ENCODE measurements around the gene MRPS23. TPM values are rescaled to one million over a fixed set of nuclear protein-coding genes. Genes with fewer than 3 reads are reported as not detected.

The MRPS23 gene
- total and polyA plus RNA-seq, 10 donors: 7.3 to 29.2 (median 23.3) TPM

DNA sequence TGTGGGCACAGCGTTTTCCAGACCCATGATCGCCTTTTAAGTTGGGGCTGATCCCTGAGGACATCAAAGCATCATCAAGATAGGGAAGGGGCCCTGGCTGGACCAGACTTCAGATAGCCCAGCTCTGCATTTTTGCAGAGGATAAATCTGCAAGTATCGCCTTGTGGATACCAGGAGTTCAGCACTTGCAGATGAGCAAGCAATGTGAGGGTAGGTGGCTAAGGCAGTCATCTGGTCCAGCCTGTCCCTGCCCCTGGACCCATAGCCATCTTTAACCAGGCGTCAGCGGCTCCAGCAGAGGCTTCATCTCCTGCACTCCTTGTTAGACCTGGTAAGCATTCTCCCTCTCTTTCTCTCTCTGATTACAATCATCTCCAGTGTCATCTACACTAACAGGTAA, 9.0 kb upstream of the MRPS23 start:
- intact Hi-C loops (cut with DNase I; ENCODE audit: low total_unique reads): loop anchor here (2.0 kb wide), 2 partner anchors 140 to 254 kb away; no protein-coding TSS in a partner anchor
- WGBS, 5 donors: 86 to 95% (median 94%) methylated on average over 5 of the region's 5 CpGs
- Histone ChIP-seq H3K4me3 (no peak overlapping the region), H3K9me3 (no peaks in the 10 kb centered on the region), H3K27me3 (replicated peaks in 1 of 7) (peaks cover 0 to 48% (median 8%) of the 10 kb centered on the region in 7 donors), H3K27ac (no peak overlapping the region), H3K4me1 (peaks cover 12 to 51% (median 33%) of the 10 kb centered on the region in 6 donors), H3K36me3 (no peaks in the 10 kb centered on the region)
- TF ChIP-seq, protein P1, sequence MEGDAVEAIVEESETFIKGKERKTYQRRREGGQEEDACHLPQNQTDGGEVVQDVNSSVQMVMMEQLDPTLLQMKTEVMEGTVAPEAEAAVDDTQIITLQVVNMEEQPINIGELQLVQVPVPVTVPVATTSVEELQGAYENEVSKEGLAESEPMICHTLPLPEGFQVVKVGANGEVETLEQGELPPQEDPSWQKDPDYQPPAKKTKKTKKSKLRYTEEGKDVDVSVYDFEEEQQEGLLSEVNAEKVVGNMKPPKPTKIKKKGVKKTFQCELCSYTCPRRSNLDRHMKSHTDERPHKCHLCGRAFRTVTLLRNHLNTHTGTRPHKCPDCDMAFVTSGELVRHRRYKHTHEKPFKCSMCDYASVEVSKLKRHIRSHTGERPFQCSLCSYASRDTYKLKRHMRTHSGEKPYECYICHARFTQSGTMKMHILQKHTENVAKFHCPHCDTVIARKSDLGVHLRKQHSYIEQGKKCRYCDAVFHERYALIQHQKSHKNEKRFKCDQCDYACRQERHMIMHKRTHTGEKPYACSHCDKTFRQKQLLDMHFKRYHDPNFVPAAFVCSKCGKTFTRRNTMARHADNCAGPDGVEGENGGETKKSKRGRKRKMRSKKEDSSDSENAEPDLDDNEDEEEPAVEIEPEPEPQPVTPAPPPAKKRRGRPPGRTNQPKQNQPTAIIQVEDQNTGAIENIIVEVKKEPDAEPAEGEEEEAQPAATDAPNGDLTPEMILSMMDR (IDR thresholded peaks at IDR 0.05 in 8 of 11, conservative IDR thresholded peaks at IDR 0.05 in 3 of 11): no peak
- no peak for TF ChIP-seq POLR2AphosphoS5 (IDR thresholded peaks at IDR 0.05)
- DNase-seq: no peak

DNA sequence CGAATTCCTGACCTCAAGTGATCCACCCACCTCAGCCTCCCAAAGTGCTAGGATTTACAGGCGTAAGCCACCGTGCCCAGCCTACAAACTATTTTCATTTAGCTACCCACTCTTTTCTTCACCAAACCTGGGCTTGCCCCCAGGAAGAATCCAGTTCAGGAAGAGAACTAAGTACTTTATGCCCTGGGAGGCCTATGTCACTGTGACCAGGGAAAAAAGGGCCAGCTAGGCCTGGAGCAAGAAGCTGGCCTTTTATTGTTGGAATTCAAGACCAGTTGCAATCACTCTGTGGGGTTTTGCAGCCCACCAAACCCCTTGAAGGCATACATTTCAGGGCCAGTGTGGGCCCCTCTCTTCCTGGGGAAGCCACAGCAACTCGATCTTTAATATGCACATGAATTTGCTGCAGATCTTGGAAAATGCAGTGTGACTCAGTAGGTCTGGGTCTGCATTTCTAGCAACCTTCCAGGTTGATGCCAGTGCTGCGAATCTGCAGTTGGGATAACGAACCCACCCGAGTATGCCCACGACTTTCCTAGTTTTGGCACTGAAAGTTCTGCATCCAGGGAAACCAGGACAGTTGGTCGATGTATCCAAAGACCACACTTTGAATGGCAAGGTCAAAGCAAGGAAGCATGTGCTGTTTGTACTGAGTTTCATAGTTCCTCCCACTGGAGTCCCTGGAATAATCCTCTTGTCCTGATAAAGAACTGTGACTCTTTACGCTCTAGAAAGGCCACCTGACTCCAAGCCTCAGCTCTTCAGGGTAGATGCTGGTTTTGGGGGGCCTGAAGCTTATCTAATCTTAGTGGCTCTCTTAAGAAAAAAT, 7.2 kb upstream of the MRPS23 start:
- Histone ChIP-seq H3K4me1 (peaks cover 12 to 47% (median 34%) of the 10 kb centered on the region in 6 donors), H3K27ac (no peak overlapping the region), H3K4me3 (no peak overlapping the region), H3K27me3 (replicated peaks in 1 of 7) (peaks cover 0 to 37% (median 5%) of the 10 kb centered on the region in 7 donors), H3K9me3 (no peaks in the 10 kb centered on the region), H3K36me3 (no peaks in the 10 kb centered on the region)
- intact Hi-C loops (cut with DNase I; ENCODE audit: low total_unique reads): no loop called here
- no peak for TF ChIP-seq POLR2AphosphoS5 (IDR thresholded peaks at IDR 0.05)
- no peak for TF ChIP-seq POLR2A (IDR thresholded peaks at IDR 0.05)
- TF ChIP-seq, protein P1 (IDR thresholded peaks at IDR 0.05 in 8 of 11, conservative IDR thresholded peaks at IDR 0.05 in 3 of 11): no peak
- no peak for DNase-seq
- 79 to 94% (median 81%) methylated on average over 5 to 10 of the region's 10 CpGs for WGBS, 5 donors

DNA sequence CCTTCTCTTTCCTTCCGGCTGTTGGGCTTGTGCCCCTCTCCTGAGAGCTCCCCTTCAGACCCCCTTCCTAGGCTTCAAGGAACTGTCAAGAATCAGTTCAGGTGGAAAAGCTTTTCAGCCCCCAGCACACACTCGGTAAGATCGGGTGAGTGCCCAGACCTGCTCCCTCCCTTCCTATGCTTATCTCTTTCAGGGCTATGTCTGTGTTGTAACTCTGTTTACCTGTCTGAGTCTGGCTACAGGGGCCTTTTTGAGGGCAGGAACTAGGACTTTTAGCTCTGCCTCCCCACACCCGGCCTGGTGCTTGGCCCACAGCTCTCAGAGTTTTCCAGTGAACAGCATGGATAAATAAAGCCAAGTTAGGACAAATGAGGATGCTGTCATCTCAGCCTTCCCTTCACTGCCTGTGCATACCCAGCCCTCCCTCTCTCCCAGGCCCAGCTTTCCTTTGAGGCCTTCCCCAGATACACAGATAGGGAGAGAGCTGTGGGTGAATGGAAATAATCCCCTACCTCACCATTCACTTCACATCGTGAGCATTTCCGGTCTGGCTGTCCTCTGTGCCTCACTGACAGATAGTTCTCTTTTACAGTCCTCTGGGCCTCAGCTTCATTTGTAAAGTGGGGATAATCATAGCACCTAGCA, 5.7 kb upstream of the MRPS23 start:
- peaks cover 0 to 23% (median 0%) of the 10 kb centered on the region in 7 donors for H3K27me3 ChIP-seq (replicated peaks in 1 of 7)
- H3K9me3 ChIP-seq: no peaks in the 10 kb centered on the region
- TF ChIP-seq POLR2A (IDR thresholded peaks at IDR 0.05) (no peak), POLR2AphosphoS5 (IDR thresholded peaks at IDR 0.05) (no peak)
- TF ChIP-seq, protein P1 (IDR thresholded peaks at IDR 0.05 in 8 of 11, conservative IDR thresholded peaks at IDR 0.05 in 3 of 11): no peak
- no peaks in the 10 kb centered on the region for H3K36me3 ChIP-seq
- WGBS, 5 donors: 67 to 88% (median 79%) methylated on average over 6 of the region's 6 CpGs
- H3K27ac ChIP-seq: no peak overlapping the region
- peaks cover 9 to 47% (median 33%) of the 10 kb centered on the region in 6 donors for H3K4me1 ChIP-seq
- no peak for DNase-seq
- intact Hi-C loops (cut with DNase I; ENCODE audit: low total_unique reads): no loop called here
- H3K4me3 ChIP-seq: no peak overlapping the region

DNA sequence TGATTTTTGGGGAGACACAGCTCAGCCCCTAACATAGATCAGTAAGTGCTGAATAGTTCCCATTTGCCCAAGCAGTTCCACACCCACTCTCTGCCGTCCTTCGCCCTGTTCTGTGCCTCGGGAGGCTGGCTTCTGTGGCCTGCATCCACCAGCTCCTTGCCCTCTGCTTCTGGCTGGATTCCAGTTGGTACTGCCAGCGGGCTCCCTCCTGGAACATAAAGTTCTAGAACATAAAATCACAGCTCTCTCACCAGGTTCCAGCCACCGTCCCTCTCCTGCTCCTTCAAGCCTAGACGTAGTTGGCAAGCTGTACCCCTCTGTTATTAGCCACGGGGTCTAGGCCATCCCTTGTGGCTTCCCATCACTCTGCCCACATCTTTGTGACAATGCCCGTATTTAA, 3.9 kb upstream of the MRPS23 start:
- DNase-seq: no peak
- no peak overlapping the region for H3K4me3 ChIP-seq
- H3K27ac ChIP-seq: no peak overlapping the region
- TF ChIP-seq, protein P1 (IDR thresholded peaks at IDR 0.05 in 8 of 11, conservative IDR thresholded peaks at IDR 0.05 in 3 of 11): no peak
- TF ChIP-seq POLR2A (IDR thresholded peaks at IDR 0.05) (no peak), POLR2AphosphoS5 (IDR thresholded peaks at IDR 0.05) (no peak)
- peaks cover 0 to 5% (median 0%) of the 10 kb centered on the region in 7 donors for H3K27me3 ChIP-seq (replicated peaks in 1 of 7)
- WGBS, 5 donors: 85 to 91% (median 87%) methylated on average over 8 of the region's 8 CpGs
- peaks cover 0 to 2% (median under 1%) of the 10 kb centered on the region in 6 donors for H3K36me3 ChIP-seq
- intact Hi-C loops (cut with DNase I; ENCODE audit: low total_unique reads): no loop called here
- no peaks in the 10 kb centered on the region for H3K9me3 ChIP-seq
- H3K4me1 ChIP-seq: peaks cover 14 to 46% (median 36%) of the 10 kb centered on the region in 6 donors
